Testis (tissue), 2 donors: ENCODE measurements around the gene GP2.

Source experiments
- CTCF ChIP-seq, 3 experiments: fragments of 450-650 bp in 2 of 3; fragments of 200-600 bp in 1 of 3; sonication (generic) in 1 of 3; IDR thresholded peaks; one replicate each; pipeline ENCODE4 v1.5.1; 2016 to 2019; ENCODE audit warnings: antibody characterized with exemption in 3 of 3, mild to moderate bottlenecking in 2 of 3, moderate library complexity in 1 of 3
- POLR2A ChIP-seq: fragments of 450-650 bp; IDR thresholded peaks from one replicate; pipeline ENCODE4 v1.6.1; 2017; ENCODE audit warnings: antibody characterized with exemption, mild to moderate bottlenecking, moderate library complexity

GRCh38 chr16:20260215-20261009 lies 66.9 kb downstream of the GP2 start:
- no peak for TF ChIP-seq POLR2A
- no peak for TF ChIP-seq CTCF (IDR thresholded peaks at IDR 0.05)
